Measurements from ENCODE around the gene ATP4B. TPM values are rescaled to one million over a fixed set of nuclear protein-coding genes. Genes with fewer than 3 reads are reported as not detected.

The ATP4B gene
- polyA plus RNA-seq, 1 of the 3 experiments (the other 2 are of a cell fraction) = not detected

DNA sequence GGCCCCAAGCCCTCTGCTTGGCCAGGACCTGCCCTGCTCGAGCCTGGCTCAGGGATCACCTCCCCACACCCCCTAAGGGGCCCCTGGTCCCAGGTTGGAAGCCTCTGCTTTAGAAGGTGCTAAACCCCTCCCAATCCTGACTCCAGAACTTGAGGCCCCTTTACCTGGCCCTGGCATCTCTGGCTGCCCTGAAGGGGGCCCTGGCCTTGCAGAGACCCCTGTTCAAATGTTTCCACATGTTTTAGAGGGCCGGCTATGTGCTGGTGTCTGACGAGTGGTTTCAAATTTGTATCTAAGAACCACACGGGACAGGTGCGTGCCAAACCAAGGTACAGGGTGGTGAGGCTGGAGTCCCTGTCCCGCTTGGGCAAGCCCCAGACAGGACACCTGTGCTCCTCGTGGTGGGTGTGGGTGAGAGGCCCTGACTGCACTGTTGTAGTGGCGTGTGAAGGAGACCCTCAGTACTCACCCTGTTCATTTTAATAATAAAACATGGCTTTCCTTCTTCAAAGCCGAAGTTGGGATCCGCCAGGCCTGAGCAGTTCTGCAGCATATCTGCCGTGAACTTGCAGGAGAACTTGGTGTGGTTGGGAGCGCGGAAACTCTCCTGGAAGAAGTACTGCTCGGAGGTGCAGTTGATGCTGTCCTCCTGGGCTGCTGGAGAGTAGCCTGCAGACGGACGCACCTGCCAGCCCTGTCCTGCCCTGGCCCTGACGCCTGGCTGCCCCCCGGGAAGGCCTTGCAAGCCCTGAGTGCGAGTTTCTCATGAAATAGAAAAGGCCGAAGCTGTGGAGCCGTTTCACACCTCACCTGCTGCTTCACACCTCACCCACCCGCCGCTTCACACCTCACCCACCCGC is 5.4 kb downstream of the ATP4B start (continued):
- TF ChIP-seq, protein P1, sequence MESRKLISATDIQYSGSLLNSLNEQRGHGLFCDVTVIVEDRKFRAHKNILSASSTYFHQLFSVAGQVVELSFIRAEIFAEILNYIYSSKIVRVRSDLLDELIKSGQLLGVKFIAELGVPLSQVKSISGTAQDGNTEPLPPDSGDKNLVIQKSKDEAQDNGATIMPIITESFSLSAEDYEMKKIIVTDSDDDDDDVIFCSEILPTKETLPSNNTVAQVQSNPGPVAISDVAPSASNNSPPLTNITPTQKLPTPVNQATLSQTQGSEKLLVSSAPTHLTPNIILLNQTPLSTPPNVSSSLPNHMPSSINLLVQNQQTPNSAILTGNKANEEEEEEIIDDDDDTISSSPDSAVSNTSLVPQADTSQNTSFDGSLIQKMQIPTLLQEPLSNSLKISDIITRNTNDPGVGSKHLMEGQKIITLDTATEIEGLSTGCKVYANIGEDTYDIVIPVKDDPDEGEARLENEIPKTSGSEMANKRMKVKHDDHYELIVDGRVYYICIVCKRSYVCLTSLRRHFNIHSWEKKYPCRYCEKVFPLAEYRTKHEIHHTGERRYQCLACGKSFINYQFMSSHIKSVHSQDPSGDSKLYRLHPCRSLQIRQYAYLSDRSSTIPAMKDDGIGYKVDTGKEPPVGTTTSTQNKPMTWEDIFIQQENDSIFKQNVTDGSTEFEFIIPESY (IDR thresholded peaks at IDR 0.05; ENCODE audit: borderline replicate concordance, low read depth) = no peak
- TF ChIP-seq SMC3 (IDR thresholded peaks at IDR 0.05; ENCODE audit: low read depth, low read length) (no peak), JUND (IDR thresholded peaks at IDR 0.05) (no peak)
- TF ChIP-seq, protein P2, sequence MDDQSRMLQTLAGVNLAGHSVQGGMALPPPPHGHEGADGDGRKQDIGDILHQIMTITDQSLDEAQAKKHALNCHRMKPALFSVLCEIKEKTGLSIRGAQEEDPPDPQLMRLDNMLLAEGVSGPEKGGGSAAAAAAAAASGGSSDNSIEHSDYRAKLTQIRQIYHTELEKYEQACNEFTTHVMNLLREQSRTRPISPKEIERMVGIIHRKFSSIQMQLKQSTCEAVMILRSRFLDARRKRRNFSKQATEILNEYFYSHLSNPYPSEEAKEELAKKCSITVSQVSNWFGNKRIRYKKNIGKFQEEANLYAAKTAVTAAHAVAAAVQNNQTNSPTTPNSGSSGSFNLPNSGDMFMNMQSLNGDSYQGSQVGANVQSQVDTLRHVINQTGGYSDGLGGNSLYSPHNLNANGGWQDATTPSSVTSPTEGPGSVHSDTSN (IDR thresholded peaks at IDR 0.05) = no peak

DNA sequence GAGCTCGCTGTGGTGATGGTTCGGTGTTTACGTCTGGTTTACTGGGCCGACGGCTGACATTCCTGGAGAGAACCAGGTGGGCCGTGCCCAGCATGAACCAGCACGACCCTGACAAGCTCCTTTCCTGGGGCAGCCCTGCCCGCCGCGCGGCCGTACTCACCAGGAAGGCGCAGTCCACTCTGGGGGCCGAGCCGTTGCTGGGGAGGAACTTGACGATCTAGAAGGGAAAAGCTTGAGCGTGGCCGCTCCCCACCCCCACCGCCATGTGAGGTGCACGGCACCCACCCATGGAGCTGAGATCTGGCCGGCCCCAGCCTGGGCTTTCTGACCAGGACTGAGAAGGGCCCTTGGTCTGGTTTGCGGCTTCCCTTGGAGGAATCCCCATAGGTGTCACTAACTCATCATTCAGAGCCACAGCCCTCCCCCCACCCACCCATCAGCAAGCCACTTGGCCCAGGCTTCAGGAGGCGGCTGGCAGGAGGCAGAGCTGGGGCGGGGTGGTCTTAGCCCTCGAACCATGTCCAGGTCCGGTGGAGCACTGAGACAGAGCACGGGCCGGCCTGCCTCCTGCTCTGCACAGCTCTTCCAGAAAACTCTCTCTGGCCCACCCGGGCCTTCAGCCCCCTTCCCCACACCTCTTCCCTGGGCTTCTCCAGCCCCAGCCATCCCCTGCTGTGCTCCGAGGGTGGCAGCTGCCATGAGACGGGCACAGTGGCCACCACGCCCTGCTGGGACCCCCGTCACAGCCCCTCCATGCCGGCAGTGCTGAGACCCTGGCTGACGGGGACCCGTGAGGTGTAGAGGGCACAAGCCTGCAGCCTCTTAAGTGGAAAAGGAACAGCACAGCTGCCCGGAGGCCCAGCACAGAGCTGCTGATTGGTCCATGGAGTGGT is 6.2 kb downstream of the ATP4B start:
- Histone ChIP-seq H3K79me2 (ENCODE audit: insufficient read depth) (no peaks in the 10 kb centered on the region), H3K9ac (no peak overlapping the region), H3K27me3 (ENCODE audit: insufficient read depth) (no peaks in the 10 kb centered on the region), H3F3A (replicated peaks; ENCODE audit: insufficient read depth) (no peaks in the 10 kb centered on the region), H3K4me1 (ENCODE audit: control insufficient read depth in 1 of 2, insufficient read depth in 2 of 2, low read depth in 1 of 2, low read length in 1 of 2) (peaks cover 12 to 20% of the 10 kb centered on the region in 2 experiments; a peak in 2 of 4 replicates), H3K36me3 (replicated peaks in 1 of 2; ENCODE audit: control insufficient read depth in 1 of 2, insufficient read depth in 2 of 2, low read length in 1 of 2) (no peaks in the 10 kb centered on the region), H4K20me1 (ENCODE audit: insufficient read depth) (no peaks in the 10 kb centered on the region), H3K27ac (ENCODE audit: low read depth in 2 of 2, low read length in 1 of 2) (no peak overlapping the region), H3K9me2 (no peaks in the 10 kb centered on the region), H3K9me3 (no peaks in the 10 kb centered on the region), H3K4me3 (ENCODE audit: low read depth in 2 of 2, low read length in 1 of 2) (no peak overlapping the region), H3K4me2 (no peak overlapping the region), H2AFZ (ENCODE audit: low read depth) (no peak overlapping the region)
- DNase-seq = no peak
- 88% methylated on average over 13 of the region's 37 CpGs for WGBS (ENCODE audit: low lambda C conversion rate)
- CTCF ChIA-PET = interaction anchor here (1.0 to 2.2 kb wide), 2 partner anchors 9 to 73 kb away, joined by 3 to 9 read pairs; no protein-coding TSS in a partner anchor
- POLR2A ChIA-PET = no interaction called here
- TF ChIP-seq TEAD4 (IDR thresholded peaks at IDR 0.05; ENCODE audit: borderline replicate concordance, insufficient read depth) = no peak
- TF ChIP-seq MEF2A (IDR thresholded peaks at IDR 0.05; ENCODE audit: borderline replicate concordance, low read depth) = no peak
- no peak for TF ChIP-seq EZH2phosphoT487 (IDR thresholded peaks at IDR 0.05; ENCODE audit: borderline replicate concordance, low read depth)
- TF ChIP-seq RXRA (IDR thresholded peaks at IDR 0.05; ENCODE audit: borderline replicate concordance, low read depth) = no peak
- no peak for TF ChIP-seq SMC3 (IDR thresholded peaks at IDR 0.05; ENCODE audit: low read depth, low read length)
- TF ChIP-seq RAD21 (IDR thresholded peaks at IDR 0.05; ENCODE audit: low read length) = no peak
